GM21619 (cell line): ENCODE results near the gene KSR1.
A peak's percentile ranks its signal among the peaks of the same experiment; 100 is the strongest.

Source experiments
- ATAC-seq: cut with Tn5 transposase; IDR thresholded peaks from one replicate; pipeline ENCODE4 v1.9.1; 2021; ENCODE audit not compliant: unreplicated experiment

KSR1 gene

GRCh38 chr17:27512511-27513346 lies 56.5 kb downstream of the KSR1 start:
- no peak for ATAC-seq

GRCh38 chr17:27513849-27514248 lies 57.6 kb downstream of the KSR1 start:
- ATAC-seq = no peak

DNA sequence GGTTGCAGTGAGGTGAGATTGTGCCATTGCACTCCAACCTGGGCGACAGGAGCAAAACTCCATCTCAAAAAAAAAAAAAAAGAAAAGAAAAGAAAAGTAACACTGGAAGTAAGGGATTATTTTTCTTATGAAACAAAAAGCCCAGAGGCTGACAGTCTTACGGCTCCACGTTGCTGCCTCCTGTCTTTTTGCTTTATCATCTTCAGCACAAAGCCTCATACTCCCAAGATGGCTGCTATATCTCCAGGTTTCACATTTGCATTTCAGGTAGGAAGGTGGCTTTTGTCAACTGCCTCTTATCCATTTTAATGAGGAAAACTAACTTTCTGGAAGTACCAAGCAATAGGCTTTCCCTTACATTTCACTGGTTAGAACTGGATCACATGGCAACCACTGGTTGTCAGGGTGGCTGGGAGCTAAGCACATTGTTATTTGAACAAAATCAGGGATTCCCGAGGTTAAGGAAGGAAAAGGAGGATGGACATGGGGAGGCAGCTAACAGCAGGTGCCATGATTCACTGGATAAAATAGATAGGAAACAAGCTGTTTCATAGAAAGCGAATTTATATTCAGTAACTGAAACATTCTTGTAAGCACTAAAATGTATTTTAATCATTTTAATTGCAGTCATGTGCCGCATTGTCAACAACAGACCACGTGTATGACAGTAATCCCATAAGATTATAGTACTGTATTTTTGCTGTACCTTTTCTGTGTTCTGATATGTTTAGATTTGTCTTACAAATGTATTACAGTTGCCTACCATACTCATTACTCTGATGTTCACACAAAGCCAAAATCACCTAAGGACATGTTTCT lies 58.6 kb downstream of the KSR1 start:
- no peak for ATAC-seq

- no peak for ATAC-seq
Observed at GRCh38 chr17:27518048-27518447, 61.8 kb downstream of the KSR1 start.

DNA sequence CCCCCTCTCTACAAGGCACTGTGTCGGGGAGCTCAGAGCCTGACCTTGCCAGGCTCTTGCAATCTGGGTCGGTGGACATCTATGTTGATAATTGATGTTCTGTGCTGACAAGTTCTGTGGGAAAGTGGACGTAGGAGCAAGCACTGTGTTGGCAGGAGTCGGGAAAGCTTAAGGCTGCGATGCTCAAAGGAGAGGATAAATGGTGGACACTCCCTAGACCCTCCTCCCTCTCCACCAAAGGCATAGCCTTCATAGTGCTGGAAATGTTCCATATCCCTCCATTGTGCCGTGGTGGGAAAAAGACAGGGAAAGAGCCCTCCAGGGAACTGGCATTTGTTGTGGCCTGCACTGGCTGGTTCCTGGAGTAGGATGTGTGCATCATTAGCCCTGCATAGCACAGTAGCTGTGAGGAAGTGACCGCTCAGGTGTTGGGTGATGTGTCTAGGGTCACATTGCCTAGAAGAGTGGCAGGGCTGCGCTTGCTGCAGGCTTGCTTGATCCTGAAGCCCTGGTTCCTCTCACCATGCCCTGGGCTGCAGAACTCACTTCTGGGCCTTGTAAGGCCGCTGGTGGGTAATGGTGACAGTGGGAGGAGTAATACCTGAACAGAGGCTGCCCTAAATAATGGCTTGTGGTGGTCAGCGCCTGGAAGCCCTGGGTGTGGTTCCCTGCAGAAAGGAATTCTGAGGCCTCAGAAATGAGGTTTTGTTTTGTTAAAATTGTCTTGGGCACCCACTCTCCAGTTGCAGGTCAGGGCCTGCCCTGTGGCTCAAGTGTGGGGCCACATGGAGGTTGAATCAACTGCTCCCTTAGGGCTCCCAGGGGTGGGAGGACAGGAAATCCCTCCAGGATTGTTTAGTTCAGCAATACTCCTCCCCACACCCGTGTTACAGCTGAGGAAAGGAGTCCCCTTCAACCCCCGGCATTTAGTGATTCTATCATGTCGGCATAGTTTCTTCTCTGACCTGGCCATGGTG lies 62.6 kb downstream of the KSR1 start:
- ATAC-seq = no peak

GRCh38 chr17:27519550-27519949 lies 63.3 kb downstream of the KSR1 start:
- ATAC-seq = peak; percentile 65

DNA sequence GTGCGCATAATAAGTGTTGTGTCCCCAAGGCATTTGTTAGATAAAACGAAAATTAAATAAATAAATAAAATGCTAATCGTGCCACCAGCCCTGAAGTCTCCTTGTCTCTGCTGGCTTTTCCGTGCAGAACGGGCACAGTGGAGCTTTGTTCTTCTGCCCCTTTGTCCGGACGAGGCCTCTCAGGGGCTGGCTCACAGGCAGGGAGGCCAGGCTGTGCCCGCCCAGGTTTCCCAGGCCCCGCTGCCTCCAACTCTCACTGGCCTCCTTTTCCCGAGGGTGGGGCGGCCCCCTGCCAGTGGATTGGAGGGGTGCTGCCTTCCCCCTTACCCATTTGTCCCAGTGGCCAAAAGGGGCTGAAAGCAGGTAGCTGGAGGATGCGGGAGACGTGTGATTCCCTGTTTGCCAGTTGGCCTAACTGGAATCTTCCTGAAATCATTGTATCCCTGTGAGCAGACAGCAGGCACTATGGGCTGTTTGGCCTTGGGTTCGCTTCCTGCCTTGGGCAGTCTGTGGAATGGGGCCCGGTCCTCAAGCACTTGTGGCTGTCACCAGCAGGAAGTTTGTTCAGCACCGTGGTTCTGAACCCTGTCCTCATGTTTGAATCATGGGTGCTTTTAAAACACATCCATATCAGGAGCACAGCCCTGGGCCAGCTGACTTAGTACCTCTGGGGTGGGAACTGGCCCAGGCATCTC lies 64.4 kb downstream of the KSR1 start:
- ATAC-seq = no peak

- ATAC-seq = no peak
Observed at GRCh38 chr17:27521281-27522027, 65.2 kb downstream of the KSR1 start.

DNA sequence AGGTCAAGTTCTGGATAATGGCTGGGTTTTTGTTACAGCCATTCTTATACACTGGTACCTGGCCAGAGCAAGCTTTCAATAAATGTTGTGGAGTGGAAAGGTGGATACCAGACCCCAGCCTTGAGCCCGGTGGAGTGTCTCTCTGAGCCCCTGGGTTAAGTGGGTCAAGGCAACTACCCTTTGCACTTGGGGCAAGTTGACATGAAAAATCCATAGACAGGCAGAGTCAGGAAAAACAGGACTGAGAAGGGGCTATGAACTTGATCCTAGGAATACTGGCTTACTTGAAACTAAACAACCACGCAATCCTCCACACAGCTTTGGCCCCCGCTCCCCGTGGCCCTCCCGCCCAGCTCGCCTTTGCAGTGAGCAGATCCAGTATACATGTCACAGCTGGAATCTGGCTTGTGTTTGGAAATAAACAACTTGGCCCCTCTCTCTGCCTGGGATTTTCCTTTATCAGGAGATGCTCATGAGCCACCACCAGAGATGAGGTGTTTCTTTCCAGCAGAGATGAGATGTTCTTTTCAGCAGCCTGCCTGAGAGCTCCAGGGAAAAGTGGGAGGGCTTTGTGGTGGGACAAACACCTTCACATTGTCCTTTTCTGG lies 65.9 kb downstream of the KSR1 start:
- no peak for ATAC-seq

DNA sequence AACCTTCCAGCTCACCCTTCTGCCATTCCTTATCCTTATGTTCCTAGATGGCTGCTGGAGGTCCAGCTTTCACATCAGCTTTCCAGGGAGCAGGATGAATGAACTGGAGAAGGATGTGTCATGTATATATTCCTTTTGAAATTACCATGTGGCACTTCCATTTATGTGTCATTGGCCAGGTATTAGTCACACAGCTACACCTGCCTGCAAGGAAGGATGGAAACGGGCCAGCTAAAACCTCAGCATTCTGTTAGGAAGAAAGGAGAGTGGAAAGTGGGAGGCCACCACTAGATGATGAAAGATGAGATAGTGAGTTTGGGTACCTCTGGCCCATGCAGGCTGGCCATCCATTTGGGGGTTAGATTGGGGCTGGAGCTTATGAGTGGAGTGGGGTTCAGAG lies 67.5 kb downstream of the KSR1 start:
- no peak for ATAC-seq

DNA sequence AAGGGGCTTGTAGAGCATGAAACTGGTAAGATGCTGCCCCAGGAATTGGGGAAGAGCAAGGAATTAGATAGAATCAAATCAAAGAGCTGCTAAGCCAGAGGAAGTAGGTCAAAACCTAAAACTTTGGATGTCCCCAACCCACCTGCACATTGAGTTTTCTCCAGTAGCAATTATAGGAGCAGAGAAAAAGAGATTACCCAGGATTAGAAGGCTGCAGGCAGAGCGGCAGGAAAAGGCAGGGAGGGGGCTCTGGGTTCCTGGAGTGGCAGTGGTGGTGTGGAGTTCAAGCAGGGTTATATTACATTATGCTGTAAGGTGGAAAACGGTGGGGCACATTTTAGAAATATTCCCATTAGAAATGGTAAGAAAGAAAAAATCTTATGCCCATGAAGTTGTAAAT lies 68.3 kb downstream of the KSR1 start:
- no peak for ATAC-seq

DNA sequence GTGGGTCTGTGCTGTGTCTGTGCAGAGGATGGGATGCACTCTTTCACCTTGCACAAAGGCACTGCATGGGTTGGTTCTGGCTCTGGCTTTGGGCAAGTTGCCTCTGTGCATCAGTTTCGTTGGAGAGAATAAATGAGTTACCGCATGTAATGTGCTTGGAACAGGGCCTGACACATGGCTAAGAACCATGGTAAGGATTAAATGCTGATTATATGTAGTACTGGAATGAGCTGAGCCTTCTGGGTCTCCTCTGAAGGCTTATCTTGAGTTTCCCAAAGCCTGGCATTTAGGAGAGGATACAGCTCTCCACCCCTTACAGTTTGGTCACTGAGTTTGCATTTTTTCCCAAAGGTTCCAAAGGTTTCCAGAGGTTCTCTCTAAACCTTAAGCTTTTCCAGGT lies 69.1 kb downstream of the KSR1 start:
- ATAC-seq = no peak

GRCh38 chr17:27525836-27526603 lies 69.8 kb downstream of the KSR1 start:
- no peak for ATAC-seq

DNA sequence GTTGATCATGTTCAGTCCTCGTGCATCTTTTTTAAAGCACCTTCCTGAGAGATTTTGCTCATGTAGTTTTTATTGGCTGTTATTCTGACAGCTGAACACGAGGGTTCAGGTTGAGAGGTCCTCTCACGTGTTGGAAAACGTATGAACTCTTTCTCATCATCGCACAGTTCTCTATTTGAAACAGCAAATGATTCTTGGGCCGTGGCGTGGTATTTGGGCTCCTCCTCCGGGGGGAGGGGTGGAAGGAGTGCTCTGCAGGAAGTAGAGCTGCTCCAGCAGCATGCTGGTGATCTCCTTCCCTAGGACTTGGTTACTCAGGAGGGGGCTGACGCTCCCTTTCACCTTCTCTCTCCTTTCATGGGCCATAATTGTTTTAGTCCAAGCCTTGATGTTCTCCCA lies 70.4 kb downstream of the KSR1 start:
- peak; percentile 66 for ATAC-seq

DNA sequence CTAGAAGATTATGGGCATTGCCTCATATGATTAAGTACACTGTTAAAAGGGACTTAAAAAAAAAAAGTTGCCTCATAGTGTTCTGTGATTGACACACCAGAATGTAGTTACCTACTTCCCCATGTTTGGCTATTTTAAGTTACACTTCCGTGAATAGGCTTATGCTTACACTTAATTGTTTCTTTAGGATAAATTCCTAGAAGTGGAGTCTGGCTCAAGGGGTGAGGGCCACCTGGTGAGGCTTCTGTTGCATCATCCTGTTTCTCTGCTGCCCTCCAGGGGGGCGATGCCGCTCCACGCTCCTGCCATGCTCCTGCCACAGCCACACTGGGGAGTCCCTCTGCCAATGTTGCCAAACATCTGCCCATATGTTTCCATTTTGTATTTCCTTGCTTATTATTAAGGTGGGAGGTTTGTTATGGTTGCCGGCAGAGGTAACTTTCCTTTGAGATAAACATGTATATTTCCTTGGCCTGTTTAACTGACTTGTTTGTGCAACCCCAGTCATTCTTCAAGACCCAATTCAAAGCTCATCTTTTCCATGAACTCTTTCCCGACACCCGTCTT lies 73.1 kb downstream of the KSR1 start:
- ATAC-seq = no peak

DNA sequence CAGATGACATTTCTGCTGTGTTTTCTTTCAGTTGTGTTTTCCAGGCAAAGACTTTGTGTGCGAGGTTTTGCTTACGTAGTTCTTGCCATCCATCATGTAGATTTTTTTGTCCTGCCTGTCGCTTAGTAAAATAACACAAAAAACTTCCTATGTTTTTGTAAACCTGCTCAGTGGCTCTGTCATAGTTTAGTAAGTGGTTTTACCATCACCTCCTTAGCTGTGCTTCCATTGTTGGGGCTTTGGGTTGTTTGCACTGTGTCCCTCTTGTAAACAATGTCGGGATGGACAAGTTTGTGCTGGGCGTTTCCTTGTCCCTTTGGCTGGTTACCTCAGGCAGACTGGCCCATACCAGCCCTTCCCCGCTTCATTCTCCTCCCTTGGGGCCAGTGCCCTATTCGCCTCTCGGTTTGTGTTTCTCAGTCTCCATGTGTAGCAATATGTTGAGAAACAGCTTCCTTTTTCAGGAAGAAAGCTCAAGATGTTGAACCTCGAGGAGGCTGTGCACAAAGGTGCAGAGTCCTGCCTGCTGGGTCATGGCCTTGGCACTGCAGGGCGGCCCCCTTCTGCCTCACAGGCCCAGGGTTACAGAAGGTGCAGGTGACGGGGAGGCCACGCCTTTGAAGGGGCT lies 74.6 kb downstream of the KSR1 start:
- no peak for ATAC-seq

DNA sequence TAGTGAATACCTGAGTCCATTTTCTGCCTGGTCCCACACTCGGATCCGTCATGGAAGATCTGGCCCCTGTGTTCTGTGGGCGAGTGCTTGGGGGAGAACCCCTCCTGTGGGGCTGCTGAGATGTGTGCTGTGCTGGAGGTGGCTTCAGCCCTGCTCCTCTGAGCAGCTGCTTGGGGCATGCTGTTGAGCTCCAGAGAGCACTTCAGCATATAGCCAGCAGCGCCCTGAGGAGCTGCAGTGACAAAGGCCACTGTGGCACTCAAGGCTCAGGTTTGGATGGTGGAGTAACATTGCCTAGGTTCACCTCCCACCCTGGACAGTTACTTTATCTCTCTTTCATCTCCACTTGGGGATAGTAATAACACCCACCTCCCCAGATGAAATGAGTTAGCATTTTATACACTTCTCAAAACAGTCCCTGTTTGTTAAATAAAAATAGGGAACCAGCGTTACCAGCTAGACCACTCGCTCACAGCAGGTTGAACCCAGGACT lies 75.3 kb downstream of the KSR1 start:
- ATAC-seq = no peak
